Activated CD4-positive, alpha-beta T cell treated with anti-CD3 and anti-CD28 coated beads, Interleukin-2, Interleukin-4, amounts not matched to agents 100 ng/mL and 50 ng/mL, durations not matched to agents 16 hours and 8 hours (primary cell): ENCODE results near the gene GABRP.

ENCODE experiments used
- DNase-seq: peaks from one replicate; pipeline ENCODE4 v3.0.0-alpha.2; 2020; ENCODE audit warnings: low spot score

Gene GABRP

GRCh38 chr5:170861917-170862766 lies 78.6 kb downstream of the GABRP start, which contains the start of gene RANBP17:
Gene RANBP17, plus strand, starts transcription at chr5:170862018.
- DNase-seq, result no peak

- DNase-seq, result no peak
Observed at GRCh38 chr5:170863646-170864045, 80.1 kb downstream of the GABRP start.
